HG02943 (cell line): ENCODE measurements around the gene VIPR2.
"Not testable (repeated sequence)": the region's sequence is repeated elsewhere in the genome, so short reads cannot be mapped to it uniquely, and the experiment has no call there.

ENCODE experiments used
- ATAC-seq: cut with Tn5 transposase; IDR thresholded peaks from one replicate; pipeline ENCODE4 v1.9.1; 2021; ENCODE audit warnings: mild to moderate bottlenecking, low read depth, moderate library complexity; ENCODE audit not compliant: unreplicated experiment

The VIPR2 gene

GRCh38 chr7:159094919-159095915 is 49.5 kb downstream of the VIPR2 start:
- ATAC-seq = no peak

GRCh38 chr7:159094023-159094740 is 50.5 kb downstream of the VIPR2 start:
- no peak for ATAC-seq

- no peak for ATAC-seq
Observed at GRCh38 chr7:159093351-159093971, 51.2 kb downstream of the VIPR2 start.

- ATAC-seq = no peak
Observed at GRCh38 chr7:159092701-159093121, 52.0 kb downstream of the VIPR2 start.

GRCh38 chr7:159091480-159092475 is 52.9 kb downstream of the VIPR2 start:
- ATAC-seq = no peak

- no peak for ATAC-seq
Observed at GRCh38 chr7:159091041-159091440, 53.6 kb downstream of the VIPR2 start.

GRCh38 chr7:159088016-159088865 is 56.4 kb downstream of the VIPR2 start:
- no peak for ATAC-seq

- no peak for ATAC-seq
Observed at GRCh38 chr7:159086301-159086925, 58.3 kb downstream of the VIPR2 start.

GRCh38 chr7:159084069-159084801 is 60.4 kb downstream of the VIPR2 start:
- ATAC-seq = no peak

GRCh38 chr7:159083698-159084068 is 61.0 kb downstream of the VIPR2 start:
- ATAC-seq = no peak

- ATAC-seq = no peak
Observed at GRCh38 chr7:159083001-159083697, 61.5 kb downstream of the VIPR2 start.

- not testable (repeated sequence) for ATAC-seq
Observed at GRCh38 chr7:159082075-159082474, 62.6 kb downstream of the VIPR2 start.

- ATAC-seq = no peak
Observed at GRCh38 chr7:159078911-159079270, 65.8 kb downstream of the VIPR2 start.

GRCh38 chr7:159078193-159078910 is 66.3 kb downstream of the VIPR2 start:
- ATAC-seq = no peak

GRCh38 chr7:159076333-159076732 is 68.3 kb downstream of the VIPR2 start:
- ATAC-seq = no peak

GRCh38 chr7:159075563-159076238 is 69.0 kb downstream of the VIPR2 start:
- ATAC-seq = no peak
